ENCODE measurements around the gene CYP4A22.

The CYP4A22 gene

DNA sequence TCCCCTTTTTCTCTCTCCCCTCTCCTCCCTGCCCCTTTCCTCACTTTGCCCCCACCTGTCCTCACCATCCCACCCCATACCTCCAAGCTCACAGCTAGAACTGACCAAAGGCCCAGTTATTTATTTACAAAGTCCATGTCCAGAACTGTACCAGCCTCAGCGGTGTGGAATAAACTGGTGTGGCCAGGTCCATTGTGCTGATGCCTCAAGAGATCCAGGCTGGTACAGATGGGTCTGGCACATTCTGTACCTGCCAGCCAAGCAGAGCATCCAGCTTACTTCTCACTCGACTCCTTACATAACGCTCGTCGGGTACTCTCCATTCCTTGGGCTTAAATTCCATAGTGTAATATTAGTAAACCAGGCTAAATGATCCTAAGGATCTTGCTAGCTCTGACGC, 40.8 kb downstream of the CYP4A22 start:
- Histone ChIP-seq H3K9ac (ENCODE audit: low read depth, low read length) (no peak overlapping the region), H3K4me1 (ENCODE audit: insufficient read depth, low read length) (no peaks in the 10 kb centered on the region), H3K36me3 (ENCODE audit: insufficient read depth, low read length) (no peaks in the 10 kb centered on the region), H3K9me3 (ENCODE audit: control insufficient read depth, insufficient read depth, low read length) (no peaks in the 10 kb centered on the region)

GRCh38 chr1:47178654-47179016, 41.4 kb downstream of the CYP4A22 start:
- no peaks in the 10 kb centered on the region for H3K4me1 ChIP-seq (ENCODE audit: insufficient read depth, low read length)

GRCh38 chr1:47179017-47179987, 42.1 kb downstream of the CYP4A22 start:
- no peaks in the 10 kb centered on the region for H3K4me1 ChIP-seq (ENCODE audit: insufficient read depth, low read length)
- peak overlapping the region; percentile 50; the same call in 1 of the 2 replicates for H3K9ac ChIP-seq (ENCODE audit: low read depth, low read length)
- H3K9me3 ChIP-seq (ENCODE audit: control insufficient read depth, insufficient read depth, low read length), result no peaks in the 10 kb centered on the region
- H3K36me3 ChIP-seq (ENCODE audit: insufficient read depth, low read length), result no peaks in the 10 kb centered on the region

More at GRCh38 chr1:47178654-47179016, 41.4 kb downstream of the CYP4A22 start:
- Histone ChIP-seq H3K9me3 (ENCODE audit: control insufficient read depth, insufficient read depth, low read length) (no peaks in the 10 kb centered on the region), H3K36me3 (ENCODE audit: insufficient read depth, low read length) (no peaks in the 10 kb centered on the region), H3K9ac (ENCODE audit: low read depth, low read length) (peak overlapping the region; percentile 16; the same call in 1 of the 2 replicates)

GRCh38 chr1:47179988-47180563, 42.8 kb downstream of the CYP4A22 start:
- Histone ChIP-seq H3K4me1 (ENCODE audit: insufficient read depth, low read length) (no peaks in the 10 kb centered on the region), H3K9ac (ENCODE audit: low read depth, low read length) (no peak overlapping the region), H3K36me3 (ENCODE audit: insufficient read depth, low read length) (no peaks in the 10 kb centered on the region), H3K9me3 (ENCODE audit: control insufficient read depth, insufficient read depth, low read length) (no peaks in the 10 kb centered on the region)

- H3K4me1 ChIP-seq (ENCODE audit: insufficient read depth, low read length), result no peaks in the 10 kb centered on the region
These were observed 43.4 kb downstream of the CYP4A22 start for GRCh38 chr1:47180603-47181094.

DNA sequence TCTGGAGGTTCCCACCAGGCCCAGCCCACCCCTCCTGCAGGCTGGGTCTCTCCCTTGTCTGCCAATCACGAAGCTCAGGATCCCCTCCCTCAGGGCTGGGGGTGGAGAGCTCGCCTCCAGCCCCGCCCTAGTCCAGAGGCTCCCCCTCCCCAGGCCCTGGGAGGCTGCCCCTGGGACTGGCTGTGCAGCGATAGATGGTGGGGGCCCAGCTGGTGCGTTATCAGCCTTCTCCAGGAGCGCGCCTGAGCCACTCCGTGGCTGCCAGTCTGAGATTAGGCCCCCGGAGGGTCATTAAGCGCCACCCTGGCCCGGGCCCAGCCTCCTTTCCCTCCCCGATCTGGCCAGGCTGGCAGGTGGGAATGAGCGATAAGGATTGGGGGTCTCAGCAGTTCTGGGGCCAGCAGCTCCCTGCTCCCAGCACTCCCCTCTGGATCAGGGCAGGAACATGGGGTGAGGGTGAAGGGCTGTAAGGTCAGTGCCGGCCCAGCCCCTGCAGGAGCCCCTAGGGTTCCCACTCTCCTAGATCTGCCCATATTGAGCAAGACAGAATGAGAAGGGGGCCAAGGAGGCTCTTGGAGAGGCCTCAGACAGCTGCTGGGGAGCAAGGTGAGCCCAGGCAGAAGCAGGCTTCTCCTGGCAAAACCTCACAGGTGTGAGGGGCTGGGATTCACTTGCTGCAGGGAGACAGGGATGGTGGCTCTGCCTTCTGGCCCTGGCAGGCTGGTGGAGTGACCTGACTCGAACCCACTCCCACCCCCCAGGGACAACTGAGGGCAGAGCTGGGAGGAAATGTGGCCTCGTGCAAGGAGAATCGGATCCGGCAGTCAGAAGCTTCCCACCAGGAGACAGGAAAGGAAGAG, 44.1 kb downstream of the CYP4A22 start:
- Histone ChIP-seq H3K36me3 (ENCODE audit: insufficient read depth, low read length) (no peaks in the 10 kb centered on the region), H3K4me1 (ENCODE audit: insufficient read depth, low read length) (no peaks in the 10 kb centered on the region), H3K9me3 (ENCODE audit: control insufficient read depth, insufficient read depth, low read length) (no peaks in the 10 kb centered on the region), H3K9ac (ENCODE audit: low read depth, low read length) (no peak overlapping the region)

More at GRCh38 chr1:47180603-47181094, 43.4 kb downstream of the CYP4A22 start:
- Histone ChIP-seq H3K36me3 (ENCODE audit: insufficient read depth, low read length) (no peaks in the 10 kb centered on the region), H3K9me3 (ENCODE audit: control insufficient read depth, insufficient read depth, low read length) (no peaks in the 10 kb centered on the region), H3K9ac (ENCODE audit: low read depth, low read length) (no peak overlapping the region)

DNA sequence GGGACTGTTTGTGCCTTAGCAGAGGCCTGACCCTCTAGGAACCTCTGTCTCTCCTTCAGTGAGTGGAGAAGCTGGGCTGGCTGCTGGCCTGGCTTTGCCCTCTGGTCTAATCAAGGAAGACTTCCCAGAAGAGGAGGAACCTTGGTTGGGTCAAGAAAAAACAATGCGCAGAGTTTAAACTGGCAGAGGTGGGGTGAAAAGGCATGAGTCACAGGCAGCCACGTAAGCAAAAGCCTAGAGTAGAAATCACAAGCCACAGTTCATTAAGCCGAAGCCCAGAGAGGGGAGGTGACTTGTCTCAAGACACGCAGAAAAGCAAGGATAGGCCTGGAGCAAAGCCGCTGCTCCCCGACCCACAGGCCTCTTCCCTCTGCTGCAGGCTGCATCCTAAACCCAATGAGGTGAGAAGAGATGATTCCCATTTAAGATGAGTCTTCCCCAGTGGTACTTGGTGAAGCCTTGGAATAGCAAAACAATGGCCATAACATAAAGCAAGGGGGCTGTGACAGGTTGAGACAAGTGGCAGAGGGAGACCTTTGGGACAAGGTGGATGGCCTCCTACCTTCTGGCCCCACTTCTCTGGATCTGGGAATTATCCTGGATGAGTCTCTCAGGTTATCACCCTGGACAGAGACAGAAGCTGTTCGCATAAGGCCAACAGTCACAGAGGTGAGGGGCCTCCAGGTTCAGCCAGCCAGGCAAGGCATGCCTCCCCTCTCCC, 44.9 kb downstream of the CYP4A22 start:
- Histone ChIP-seq H3K9ac (ENCODE audit: low read depth, low read length) (no peak overlapping the region), H3K4me1 (ENCODE audit: insufficient read depth, low read length) (no peaks in the 10 kb centered on the region), H3K9me3 (ENCODE audit: control insufficient read depth, insufficient read depth, low read length) (no peaks in the 10 kb centered on the region), H3K36me3 (ENCODE audit: insufficient read depth, low read length) (no peaks in the 10 kb centered on the region)

GRCh38 chr1:47182676-47183235, 45.5 kb downstream of the CYP4A22 start:
- no peaks in the 10 kb centered on the region for H3K4me1 ChIP-seq (ENCODE audit: insufficient read depth, low read length)
- H3K36me3 ChIP-seq (ENCODE audit: insufficient read depth, low read length), result no peaks in the 10 kb centered on the region

DNA sequence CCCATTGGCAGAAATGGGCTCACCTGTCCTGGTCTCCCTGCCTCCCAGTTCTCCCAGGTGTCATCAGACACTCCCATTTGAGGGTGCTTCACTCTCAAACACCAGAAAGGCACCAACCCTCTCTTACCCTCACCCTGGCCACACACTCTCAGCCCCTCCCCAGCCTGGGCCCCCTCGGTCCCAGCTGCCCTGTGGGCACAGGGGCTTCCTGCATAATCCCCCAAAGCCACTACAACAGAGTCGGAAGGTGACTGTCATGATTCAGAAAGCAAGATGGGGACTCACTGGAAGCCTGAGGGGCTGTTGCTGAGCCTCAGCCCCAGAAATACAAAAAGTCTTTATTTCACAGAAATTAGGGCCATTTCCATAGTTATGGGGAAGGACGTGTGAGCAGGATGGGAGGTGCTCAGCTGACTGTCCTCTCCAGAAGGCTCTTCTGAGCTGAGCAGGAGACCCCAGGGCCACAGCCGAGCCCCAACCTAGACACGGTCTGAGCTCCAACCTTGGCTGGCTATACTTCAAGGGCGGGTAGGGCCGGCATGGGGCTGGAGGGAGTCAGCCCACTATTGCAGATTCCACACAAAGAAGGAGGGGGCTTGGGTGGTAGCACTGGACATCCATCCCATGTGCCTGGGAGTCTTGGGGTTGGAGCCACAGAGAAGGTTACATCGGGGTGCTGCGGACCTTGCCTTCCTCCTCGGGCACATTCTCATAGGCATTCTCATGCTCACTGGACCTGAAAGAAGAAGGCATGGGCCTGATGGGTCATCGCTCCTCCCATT, 46.3 kb downstream of the CYP4A22 start:
- Histone ChIP-seq H3K4me1 (ENCODE audit: insufficient read depth, low read length) (no peaks in the 10 kb centered on the region), H3K36me3 (ENCODE audit: insufficient read depth, low read length) (no peaks in the 10 kb centered on the region), H3K9ac (ENCODE audit: low read depth, low read length) (no peak overlapping the region), H3K9me3 (ENCODE audit: control insufficient read depth, insufficient read depth, low read length) (no peaks in the 10 kb centered on the region)

More at GRCh38 chr1:47182676-47183235, 45.5 kb downstream of the CYP4A22 start:
- Histone ChIP-seq H3K9ac (ENCODE audit: low read depth, low read length) (no peak overlapping the region), H3K9me3 (ENCODE audit: control insufficient read depth, insufficient read depth, low read length) (no peaks in the 10 kb centered on the region)

DNA sequence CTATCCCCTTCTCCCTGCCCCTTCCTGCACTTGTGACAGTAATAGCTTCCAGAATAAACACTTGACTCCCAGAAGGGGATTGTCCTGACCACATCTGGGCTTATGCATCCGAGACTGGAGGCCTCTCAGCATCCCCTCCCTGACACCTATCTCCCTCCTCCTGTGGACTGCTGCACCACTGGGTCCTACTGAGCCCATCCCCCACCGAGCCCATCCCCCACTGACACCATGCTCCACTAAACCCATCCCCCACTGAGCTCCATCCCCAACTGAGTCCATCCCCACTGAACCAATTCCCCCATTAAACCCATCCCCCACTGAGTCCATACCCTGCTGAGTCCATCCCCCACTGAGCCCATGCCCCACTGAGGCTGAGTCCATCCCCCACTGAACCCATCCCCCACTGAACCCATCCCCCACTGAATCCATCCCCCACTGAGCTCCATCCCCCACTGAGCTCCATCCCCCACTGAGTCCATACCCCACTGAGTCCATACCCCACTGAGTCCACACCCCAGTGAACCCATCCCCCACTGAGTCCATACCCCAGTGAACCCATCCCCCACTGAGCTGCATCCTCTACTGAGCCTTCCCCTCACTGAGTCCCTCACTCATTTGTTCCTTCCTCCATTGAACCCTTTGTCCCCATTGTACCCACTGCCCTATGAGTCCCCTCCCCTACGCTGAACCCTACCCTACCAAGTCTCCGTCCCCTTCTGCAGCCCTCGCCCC, 47.0 kb downstream of the CYP4A22 start:
- Histone ChIP-seq H3K4me1 (ENCODE audit: insufficient read depth, low read length) (no peaks in the 10 kb centered on the region), H3K36me3 (ENCODE audit: insufficient read depth, low read length) (no peaks in the 10 kb centered on the region), H3K9ac (ENCODE audit: low read depth, low read length) (no peak overlapping the region), H3K9me3 (ENCODE audit: control insufficient read depth, insufficient read depth, low read length) (no peaks in the 10 kb centered on the region)

- Histone ChIP-seq H3K9me3 (ENCODE audit: control insufficient read depth, insufficient read depth, low read length) (no peaks in the 10 kb centered on the region), H3K9ac (ENCODE audit: low read depth, low read length) (no peak overlapping the region), H3K4me1 (ENCODE audit: insufficient read depth, low read length) (peaks cover 2% of the 10 kb centered on the region; the same call in 1 of the 2 replicates), H3K36me3 (ENCODE audit: insufficient read depth, low read length) (no peaks in the 10 kb centered on the region)
These were observed 47.8 kb downstream of the CYP4A22 start for GRCh38 chr1:47184822-47185677.
